ENCODE results near the gene NR6A1. TPM values are rescaled to one million over a fixed set of nuclear protein-coding genes. Genes with fewer than 3 reads are reported as not detected.

Gene NR6A1
- total and polyA plus RNA-seq, 2 experiments from 2014 or later = 44.2 to 139 TPM

GRCh38 chr9:124664143-124664542, 107.0 kb downstream of the NR6A1 start:
- peaks cover 34% of the 10 kb centered on the region for H3K4me1 Mint-ChIP-seq

More at GRCh38 chr9:124664143-124664542, 107.0 kb downstream of the NR6A1 start:
- peaks cover 26% of the 10 kb centered on the region for H3K4me1 ChIP-seq (ENCODE audit: insufficient read depth)
- peaks cover 9% of the 10 kb centered on the region; the same call in 1 of the 2 replicates for H3K79me2 ChIP-seq (replicated peaks; ENCODE audit: insufficient read depth)
- no peak overlapping the region for H3K4me3 ChIP-seq
- H3K4me2 ChIP-seq = no peak overlapping the region
- no peak overlapping the region for H3K4me3 Mint-ChIP-seq
- no peak for ATAC-seq
- no peaks in the 10 kb centered on the region for H3K9me3 Mint-ChIP-seq
- no peaks in the 10 kb centered on the region for H3K27me3 Mint-ChIP-seq (ENCODE audit: insufficient read depth, low read depth, poor library complexity)
- no peak overlapping the region for H2AFZ ChIP-seq
- no peaks in the 10 kb centered on the region for H3K36me3 ChIP-seq (ENCODE audit: insufficient read depth)
- TF ChIP-seq ZNF462 (CRISPR knock-in tag; IDR thresholded peaks at IDR 0.05) (no peak), EZH2phosphoT487 (IDR thresholded peaks at IDR 0.05; ENCODE audit: unreplicated experiment) (no peak), CTCF (conservative IDR thresholded peaks at IDR 0.05; ENCODE audit: low read depth in 2 of 2) (no peak), REST (IDR thresholded peaks at IDR 0.05; ENCODE audit: unreplicated experiment) (no peak), POLR2AphosphoS5 (IDR thresholded peaks at IDR 0.05; ENCODE audit: low read depth) (no peak), ZNF114 (CRISPR knock-in tag; IDR thresholded peaks at IDR 0.05) (no peak), STAT1 (IDR thresholded peaks at IDR 0.05; ENCODE audit: unreplicated experiment) (no peak), NANOG (IDR thresholded peaks at IDR 0.05; ENCODE audit: borderline replicate concordance) (no peak), ZNF331 (CRISPR knock-in tag; IDR thresholded peaks at IDR 0.05; ENCODE audit: low read depth) (no peak), CREB1 (CRISPR knock-in tag; IDR thresholded peaks at IDR 0.05; ENCODE audit: low read depth) (no peak), ETS1 (IDR thresholded peaks at IDR 0.05) (no peak)
- H3K27ac ChIP-seq (ENCODE audit: low read depth) = no peak overlapping the region
- H3K36me3 Mint-ChIP-seq (ENCODE audit: low read depth) = no peaks in the 10 kb centered on the region
- H3K27me3 ChIP-seq (ENCODE audit: insufficient read depth) = no peaks in the 10 kb centered on the region
- DNase-seq (ENCODE audit: low spot score) = no peak
- no peak overlapping the region for H3K27ac Mint-ChIP-seq
- H3F3A ChIP-seq (replicated peaks; ENCODE audit: low read depth) = no peaks in the 10 kb centered on the region
- no peaks in the 10 kb centered on the region; the same call in 1 of the 2 replicates for H4K20me1 ChIP-seq (replicated peaks; ENCODE audit: insufficient read depth)
- no peaks in the 10 kb centered on the region for H3K9me2 ChIP-seq (ENCODE audit: insufficient read depth)
